HG03520 (cell line): ENCODE measurements around the gene LMO7.

Experiments used
- ATAC-seq: cut with Tn5 transposase; IDR thresholded peaks from one replicate; pipeline ENCODE4 v1.9.1; 2021; ENCODE audit warnings: mild to moderate bottlenecking, moderate library complexity; ENCODE audit not compliant: unreplicated experiment

The LMO7 gene

GRCh38 chr13:75797239-75797638 lies 161.1 kb downstream of the LMO7 start:
- no peak for ATAC-seq

DNA sequence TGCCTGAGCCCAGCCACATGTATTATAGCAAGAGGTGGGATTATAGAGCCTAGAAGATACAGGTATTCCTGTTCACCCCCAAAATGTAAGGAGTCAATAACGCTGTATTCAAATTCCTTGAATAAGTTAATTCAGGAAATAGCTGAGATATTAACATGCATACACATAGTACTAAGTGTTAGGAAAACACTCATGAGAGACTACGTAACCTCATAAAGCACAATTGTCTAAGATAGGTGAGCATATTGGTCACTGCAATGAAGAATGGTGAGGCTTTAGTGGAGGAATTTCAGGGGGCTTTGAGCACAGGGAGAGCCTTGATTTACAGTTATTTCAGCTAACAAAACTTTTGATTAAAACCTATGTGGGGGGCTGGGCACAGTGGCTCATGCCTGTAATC lies 161.6 kb downstream of the LMO7 start:
- no peak for ATAC-seq

GRCh38 chr13:75798353-75799255 lies 162.5 kb downstream of the LMO7 start:
- ATAC-seq, result no peak

- no peak for ATAC-seq
These were observed 164.4 kb downstream of the LMO7 start for GRCh38 chr13:75800545-75800944.

DNA sequence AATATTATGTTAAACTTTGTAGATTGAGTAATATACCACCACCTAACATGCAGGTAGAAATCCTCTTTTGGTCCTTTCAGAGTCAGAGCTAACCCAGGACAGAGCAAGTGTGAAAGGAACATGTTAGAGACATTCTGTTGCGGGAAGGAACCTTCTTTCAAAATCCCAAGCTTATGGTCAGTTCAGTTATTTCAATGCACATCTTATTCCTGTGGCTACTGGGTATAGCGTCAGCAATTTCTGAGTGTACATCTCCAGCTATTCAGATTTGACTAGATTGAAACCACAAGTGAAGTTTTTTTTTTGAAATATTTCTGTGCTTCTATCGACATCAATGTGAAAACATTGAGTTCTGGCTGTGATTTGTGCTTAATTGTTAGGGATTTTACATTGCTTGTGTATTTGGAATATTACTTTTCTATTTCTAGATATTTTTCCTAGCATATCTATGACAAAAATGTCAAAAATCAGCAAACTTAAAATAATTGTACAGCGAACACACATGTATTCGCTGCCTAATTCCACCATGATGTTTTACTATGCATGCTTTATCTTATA lies 165.3 kb downstream of the LMO7 start:
- ATAC-seq, result no peak

- ATAC-seq, result no peak
These were observed 166.0 kb downstream of the LMO7 start for GRCh38 chr13:75802161-75802560.

DNA sequence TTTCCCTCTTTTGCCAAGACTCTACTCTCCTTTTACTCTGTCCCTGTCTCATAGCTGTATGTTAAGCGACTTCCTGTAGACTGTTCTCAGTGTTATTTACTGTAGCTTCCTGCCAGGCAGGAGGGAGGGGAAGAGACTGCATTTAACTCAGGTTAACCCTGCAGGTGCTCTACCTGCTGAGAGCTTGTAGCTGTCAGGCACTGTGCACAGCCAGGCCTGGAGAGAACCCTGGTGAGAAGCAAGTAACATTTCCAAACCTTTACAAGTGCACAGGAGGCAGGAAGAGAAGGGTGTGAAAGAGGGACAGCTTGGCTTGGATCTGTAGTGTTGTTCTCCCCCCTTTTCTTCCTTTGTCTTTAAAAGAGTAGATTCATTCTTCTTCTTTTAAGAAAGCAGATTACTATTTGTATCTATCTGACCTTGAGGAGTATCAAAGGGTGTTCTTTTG lies 167.1 kb downstream of the LMO7 start:
- ATAC-seq, result no peak

- ATAC-seq, result no peak
These were observed 167.9 kb downstream of the LMO7 start for GRCh38 chr13:75804054-75804453.

GRCh38 chr13:75804605-75805004 lies 168.5 kb downstream of the LMO7 start:
- no peak for ATAC-seq

GRCh38 chr13:75806117-75806516 lies 170.0 kb downstream of the LMO7 start:
- no peak for ATAC-seq

- ATAC-seq, result no peak
These were observed 175.2 kb downstream of the LMO7 start for GRCh38 chr13:75811361-75811760.

GRCh38 chr13:75811841-75812240 lies 175.7 kb downstream of the LMO7 start:
- ATAC-seq, result no peak

- ATAC-seq, result no peak
These were observed 176.6 kb downstream of the LMO7 start for GRCh38 chr13:75812751-75813181.

DNA sequence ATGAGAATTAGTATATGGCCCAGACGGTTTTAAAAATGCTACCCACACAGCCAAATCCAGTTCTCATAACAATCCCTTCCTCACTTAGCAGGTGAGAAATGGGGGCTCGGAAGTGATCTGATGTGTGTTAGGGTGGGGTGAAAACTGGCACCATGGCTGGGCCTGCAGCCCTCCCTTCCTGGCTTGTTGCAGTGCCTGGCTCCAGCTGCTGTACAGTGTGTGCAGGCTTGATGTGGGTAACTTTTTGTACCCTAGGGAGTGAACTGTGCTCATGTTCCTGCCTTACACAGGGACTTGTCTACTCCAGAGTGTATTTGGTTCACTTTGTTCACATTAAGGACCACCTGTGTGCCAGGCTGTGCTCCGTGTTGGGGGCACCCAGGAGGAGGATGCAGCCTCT lies 177.2 kb downstream of the LMO7 start:
- ATAC-seq, result no peak

DNA sequence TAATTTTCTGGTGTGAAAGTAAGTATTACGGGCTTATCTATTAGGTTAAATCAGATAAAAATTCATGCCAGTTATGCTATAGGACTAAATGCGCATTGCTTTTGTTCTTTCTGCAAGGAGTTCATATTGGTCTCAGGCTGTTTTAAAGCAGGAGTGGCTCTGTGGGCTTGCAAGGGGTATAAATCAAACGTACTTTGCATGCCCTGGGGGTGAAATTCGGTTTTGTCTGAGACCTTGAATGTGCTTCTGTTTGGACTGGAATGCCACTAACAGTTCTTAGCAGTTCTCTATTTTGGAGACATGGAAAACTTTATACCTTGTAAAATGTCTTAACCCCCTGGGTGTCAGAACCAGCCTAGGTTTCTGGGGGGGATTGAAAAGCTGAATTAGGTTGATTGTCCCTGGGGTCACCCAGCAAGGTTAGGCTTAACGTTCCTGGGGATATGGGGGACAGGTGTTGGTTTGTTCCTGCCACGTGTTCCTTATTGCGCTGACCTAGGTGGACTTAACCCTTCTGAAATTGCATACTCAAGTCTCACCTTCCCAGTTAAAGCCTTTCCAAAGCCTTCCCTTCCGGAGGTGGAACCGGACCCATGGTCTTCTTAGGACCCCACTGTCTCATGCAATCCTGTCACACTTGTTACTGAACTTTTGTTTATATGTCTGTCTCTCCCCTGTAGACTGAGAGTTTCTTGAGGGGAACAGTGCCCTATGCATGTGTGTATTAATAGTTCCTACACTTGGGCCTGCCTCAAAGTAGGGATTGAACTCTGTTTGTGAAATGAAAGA lies 182.2 kb downstream of the LMO7 start:
- ATAC-seq, result no peak

DNA sequence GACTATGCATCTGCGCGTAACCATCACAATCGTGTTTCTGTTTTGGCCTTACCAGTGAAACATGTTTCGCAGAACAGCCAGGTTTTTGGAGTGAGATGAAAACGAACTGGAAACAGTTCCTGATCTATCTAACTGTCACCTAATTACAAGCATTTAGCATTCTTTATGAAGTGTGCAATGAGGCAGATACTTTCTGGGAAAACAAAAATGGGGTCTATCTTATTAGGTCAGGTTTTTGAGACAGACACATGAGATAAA lies 182.8 kb downstream of the LMO7 start:
- ATAC-seq, result no peak

- no peak for ATAC-seq
These were observed 189.0 kb downstream of the LMO7 start for GRCh38 chr13:75825161-75825560.

- no peak for ATAC-seq
These were observed 189.5 kb downstream of the LMO7 start for GRCh38 chr13:75825594-75825993.

GRCh38 chr13:75826391-75826790 lies 190.3 kb downstream of the LMO7 start:
- ATAC-seq, result no peak

DNA sequence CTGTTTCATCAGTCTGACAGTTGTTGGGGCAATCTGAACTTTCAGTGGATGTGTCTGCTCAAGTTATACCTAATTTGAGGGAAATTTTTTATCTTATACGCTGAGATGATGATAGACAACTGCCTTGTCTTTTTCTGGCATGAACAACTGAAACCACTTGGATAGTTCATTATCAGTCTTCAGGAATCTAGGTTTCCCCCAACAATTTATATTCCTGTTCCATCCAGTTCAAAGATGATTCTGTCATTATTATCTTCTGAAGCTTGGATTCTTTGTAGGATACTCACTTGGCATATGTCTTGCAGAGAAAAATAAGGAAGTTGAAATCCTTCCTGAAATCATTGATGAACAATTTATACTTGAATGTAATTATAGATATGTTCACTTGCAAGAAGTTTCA lies 193.7 kb downstream of the LMO7 start:
- no peak for ATAC-seq

- ATAC-seq, result no peak
These were observed 194.7 kb downstream of the LMO7 start for GRCh38 chr13:75830842-75831241.

GRCh38 chr13:75831389-75831788 lies 195.3 kb downstream of the LMO7 start:
- no peak for ATAC-seq
